ENCODE data around the gene ARSB.
"Not testable (repeated sequence)": the region's sequence is repeated elsewhere in the genome, so short reads cannot be mapped to it uniquely, and the experiment has no call there.

ARSB gene

GRCh38 chr5:78751872-78752271, 233.2 kb downstream of the ARSB start:
- DNase-seq (ENCODE audit: low read depth in 2 of 2) = no peak

- no peak for DNase-seq (ENCODE audit: low read depth in 2 of 2)
Observed at GRCh38 chr5:78750281-78750680, 234.8 kb downstream of the ARSB start.

GRCh38 chr5:78747705-78748359, 237.3 kb downstream of the ARSB start:
- DNase-seq (ENCODE audit: low read depth in 2 of 2) = no peak

GRCh38 chr5:78747055-78747454, 238.1 kb downstream of the ARSB start:
- no peak for DNase-seq (ENCODE audit: low read depth in 2 of 2)

- DNase-seq (ENCODE audit: low read depth in 2 of 2) = no peak
Observed at GRCh38 chr5:78746021-78746770, 238.9 kb downstream of the ARSB start.

- no peak for DNase-seq (ENCODE audit: low read depth in 2 of 2)
Observed at GRCh38 chr5:78744951-78745534, 240.1 kb downstream of the ARSB start.

- DNase-seq (ENCODE audit: low read depth in 2 of 2) = no peak
Observed at GRCh38 chr5:78741019-78741418, 244.1 kb downstream of the ARSB start.

GRCh38 chr5:78738693-78739300, 246.3 kb downstream of the ARSB start:
- no peak for DNase-seq (ENCODE audit: low read depth in 2 of 2)

GRCh38 chr5:78738104-78738503, 247.0 kb downstream of the ARSB start:
- no peak for DNase-seq (ENCODE audit: low read depth in 2 of 2)

GRCh38 chr5:78735834-78736463, 249.2 kb downstream of the ARSB start:
- no peak for DNase-seq (ENCODE audit: low read depth in 2 of 2)

GRCh38 chr5:78734950-78735349, 250.2 kb downstream of the ARSB start:
- DNase-seq (ENCODE audit: low read depth in 2 of 2) = no peak

- no peak for DNase-seq (ENCODE audit: low read depth in 2 of 2)
Observed at GRCh38 chr5:78734094-78734845, 250.8 kb downstream of the ARSB start.

- not testable (repeated sequence) for DNase-seq (ENCODE audit: low read depth in 2 of 2)
Observed at GRCh38 chr5:78732721-78733120, 252.4 kb downstream of the ARSB start.

- DNase-seq (ENCODE audit: low read depth in 2 of 2) = no peak
Observed at GRCh38 chr5:78731884-78732283, 253.2 kb downstream of the ARSB start.

GRCh38 chr5:78730300-78731094, 254.6 kb downstream of the ARSB start:
- DNase-seq (ENCODE audit: low read depth in 2 of 2) = no peak

GRCh38 chr5:78727786-78728761, 257.0 kb downstream of the ARSB start:
- DNase-seq (ENCODE audit: low read depth in 2 of 2) = no peak
